Neural progenitor cell (in vitro differentiated cells): ENCODE results near the gene DISC1. TPM values are rescaled to one million over a fixed set of nuclear protein-coding genes. Genes with fewer than 3 reads are reported as not detected.
"Not testable (repeated sequence)": the region's sequence is repeated elsewhere in the genome, so short reads cannot be mapped to it uniquely, and the experiment has no call there.

Experiments
- DNase-seq: peaks from one replicate; pipeline ENCODE4 v3.0.0-alpha.2; 2016; ENCODE audit warnings: low spot score
- H2AFZ ChIP-seq: fragments of 200-600 bp; sonication (generic); replicated peaks from 2 replicates; pipeline ENCODE4 v1.6.1; 2016; ENCODE audit warnings: antibody characterized with exemption
- H3F3A ChIP-seq: fragments of 200-600 bp; sonication (generic); 2 replicates; pipeline ENCODE4 v1.6.1; 2016; ENCODE audit warnings: antibody characterized with exemption, low read depth
- H3K27ac ChIP-seq: fragments of 200-600 bp; sonication (generic); 2 replicates; pipeline ENCODE4 v1.5.1; 2016; ENCODE audit warnings: mild to moderate bottlenecking
- H3K27me3 ChIP-seq: fragments of 200-600 bp; sonication (generic); 2 replicates; pipeline ENCODE4 v1.6.1; 2016; ENCODE audit warnings: mild to moderate bottlenecking, moderate library complexity
- H3K36me3 ChIP-seq: fragments of 200-600 bp; sonication (generic); 2 replicates; pipeline ENCODE4 v1.5.1; 2016
- H3K4me1 ChIP-seq: fragments of 200-600 bp; sonication (generic); 2 replicates; pipeline ENCODE4 v1.6.1; 2016; ENCODE audit warnings: mixed run types
- H3K4me2 ChIP-seq: fragments of 200-600 bp; sonication (generic); 2 replicates; pipeline ENCODE4 v1.6.1; 2016
- H3K4me3 ChIP-seq: fragments of 200-600 bp; sonication (generic); 2 replicates; pipeline ENCODE4 v1.5.1; 2016
- H3K79me2 ChIP-seq: fragments of 200-600 bp; sonication (generic); 2 replicates; pipeline ENCODE4 v1.6.1; 2016; ENCODE audit warnings: low read depth
- H3K9ac ChIP-seq: fragments of 200-600 bp; sonication (generic); 2 replicates; pipeline ENCODE4 v1.6.1; 2016
- H3K9me3 ChIP-seq: fragments of 200-600 bp; sonication (generic); 2 replicates; pipeline ENCODE4 v1.5.1; 2016; ENCODE audit warnings: low read depth
- H4K20me1 ChIP-seq: fragments of 200-600 bp; sonication (generic); 2 replicates; pipeline ENCODE4 v1.6.1; 2016; ENCODE audit warnings: low read depth
- H3K27ac Mint-ChIP-seq: 3 replicates; pipeline ENCODE4 v1.8.0; 2021; ENCODE audit warnings: mixed read lengths
- H3K27me3 Mint-ChIP-seq: 2 replicates; pipeline ENCODE4 v1.8.0; 2022; ENCODE audit warnings: low read depth, mild to moderate bottlenecking, inconsistent platforms, moderate library complexity, mixed read lengths; ENCODE audit not compliant: insufficient read depth
- H3K36me3 Mint-ChIP-seq: 3 replicates; pipeline ENCODE4 v1.8.0; 2021; ENCODE audit warnings: mixed read lengths
- H3K4me1 Mint-ChIP-seq: 3 replicates; pipeline ENCODE4 v1.8.0; 2021; ENCODE audit warnings: mixed read lengths
- H3K4me3 Mint-ChIP-seq: 3 replicates; pipeline ENCODE4 v1.8.0; 2021; ENCODE audit warnings: mild to moderate bottlenecking, moderate library complexity, mixed read lengths
- H3K9me3 Mint-ChIP-seq: 3 replicates; pipeline ENCODE4 v1.8.0; 2020; ENCODE audit warnings: mixed read lengths
- EZH2 ChIP-seq: fragments of 200-600 bp; sonication (generic); IDR thresholded peaks from 2 replicates; pipeline ENCODE4 v1.6.1; 2017; ENCODE audit warnings: antibody characterized with exemption, mild to moderate bottlenecking, moderate library complexity
- EZH2phosphoT487 ChIP-seq: fragments of 200-600 bp; sonication (generic); IDR thresholded peaks from 2 replicates; pipeline ENCODE4 v1.6.1; 2017; ENCODE audit warnings: antibody characterized with exemption
- total RNA-seq: library from RNA; depleted of rRNA; stranded (reverse); fragments of >200 nt; gene quantifications from 2 replicates; pipeline ENCODE4 v1.2.3, GENCODE V29; 2015; ENCODE audit warnings: low replicate concordance
- TF ChIP-seq, protein P1 (sequence below): fragments of 200-600 bp; sonication (generic); IDR thresholded peaks from 2 replicates; pipeline ENCODE4 v1.5.1; 2017; ENCODE audit warnings: antibody characterized with exemption, mild to moderate bottlenecking

Gene DISC1
- total RNA-seq, 1 donor from 2014 or later: 1.8 TPM

DNA sequence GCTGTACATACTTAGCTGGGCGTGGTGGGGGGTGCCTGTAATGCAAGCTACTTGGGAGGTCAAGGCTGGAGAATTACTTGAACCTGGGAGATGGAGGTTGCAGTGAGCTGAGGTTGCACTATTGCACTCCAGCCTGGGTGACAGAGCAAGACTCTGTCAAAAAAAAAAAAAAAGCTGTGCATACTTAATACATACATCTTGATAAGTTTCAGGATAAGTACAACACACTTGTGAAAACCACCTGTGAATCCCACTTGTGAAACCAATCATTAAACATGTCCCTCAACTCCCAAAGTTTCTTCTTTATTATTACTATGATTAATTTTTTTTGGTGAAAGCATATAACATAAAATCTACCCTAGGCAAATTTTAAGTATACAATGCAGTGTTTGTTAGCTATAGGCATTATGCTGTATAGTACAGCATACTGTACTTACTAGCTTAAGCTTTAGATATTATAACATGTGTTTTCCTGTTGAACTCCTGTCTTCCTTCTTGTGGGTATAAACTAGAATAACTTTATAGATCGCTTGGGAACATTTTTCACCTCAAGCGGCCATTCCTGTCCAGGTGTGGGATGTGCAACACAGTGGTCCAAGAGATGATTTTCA is 41.4 kb downstream of the DISC1 start:
- no peaks in the 10 kb centered on the region for H4K20me1 ChIP-seq
- no peak for DNase-seq
- no peak overlapping the region for H3K9ac ChIP-seq
- no peaks in the 10 kb centered on the region for H3F3A ChIP-seq
- H2AFZ ChIP-seq: no peak overlapping the region
- no peak overlapping the region for H3K27ac ChIP-seq
- H3K4me2 ChIP-seq: no peak overlapping the region
- H3K9me3 ChIP-seq: peaks cover 3% of the 10 kb centered on the region
- no peak overlapping the region for H3K4me3 ChIP-seq
- H3K9me3 Mint-ChIP-seq: peaks cover 13% of the 10 kb centered on the region
- no peaks in the 10 kb centered on the region for H3K27me3 ChIP-seq
- no peak for TF ChIP-seq EZH2
- TF ChIP-seq EZH2phosphoT487: no peak
- TF ChIP-seq, protein P1, sequence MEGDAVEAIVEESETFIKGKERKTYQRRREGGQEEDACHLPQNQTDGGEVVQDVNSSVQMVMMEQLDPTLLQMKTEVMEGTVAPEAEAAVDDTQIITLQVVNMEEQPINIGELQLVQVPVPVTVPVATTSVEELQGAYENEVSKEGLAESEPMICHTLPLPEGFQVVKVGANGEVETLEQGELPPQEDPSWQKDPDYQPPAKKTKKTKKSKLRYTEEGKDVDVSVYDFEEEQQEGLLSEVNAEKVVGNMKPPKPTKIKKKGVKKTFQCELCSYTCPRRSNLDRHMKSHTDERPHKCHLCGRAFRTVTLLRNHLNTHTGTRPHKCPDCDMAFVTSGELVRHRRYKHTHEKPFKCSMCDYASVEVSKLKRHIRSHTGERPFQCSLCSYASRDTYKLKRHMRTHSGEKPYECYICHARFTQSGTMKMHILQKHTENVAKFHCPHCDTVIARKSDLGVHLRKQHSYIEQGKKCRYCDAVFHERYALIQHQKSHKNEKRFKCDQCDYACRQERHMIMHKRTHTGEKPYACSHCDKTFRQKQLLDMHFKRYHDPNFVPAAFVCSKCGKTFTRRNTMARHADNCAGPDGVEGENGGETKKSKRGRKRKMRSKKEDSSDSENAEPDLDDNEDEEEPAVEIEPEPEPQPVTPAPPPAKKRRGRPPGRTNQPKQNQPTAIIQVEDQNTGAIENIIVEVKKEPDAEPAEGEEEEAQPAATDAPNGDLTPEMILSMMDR: no peak
- H3K79me2 ChIP-seq: no peaks in the 10 kb centered on the region
- H3K4me1 Mint-ChIP-seq: peaks cover 10% of the 10 kb centered on the region
- H3K4me3 Mint-ChIP-seq: no peak overlapping the region
- peaks cover 4% of the 10 kb centered on the region for H3K4me1 ChIP-seq
- peaks cover 2% of the 10 kb centered on the region for H3K27me3 Mint-ChIP-seq
- no peaks in the 10 kb centered on the region for H3K36me3 Mint-ChIP-seq
- no peaks in the 10 kb centered on the region for H3K36me3 ChIP-seq
- no peak overlapping the region for H3K27ac Mint-ChIP-seq

DNA sequence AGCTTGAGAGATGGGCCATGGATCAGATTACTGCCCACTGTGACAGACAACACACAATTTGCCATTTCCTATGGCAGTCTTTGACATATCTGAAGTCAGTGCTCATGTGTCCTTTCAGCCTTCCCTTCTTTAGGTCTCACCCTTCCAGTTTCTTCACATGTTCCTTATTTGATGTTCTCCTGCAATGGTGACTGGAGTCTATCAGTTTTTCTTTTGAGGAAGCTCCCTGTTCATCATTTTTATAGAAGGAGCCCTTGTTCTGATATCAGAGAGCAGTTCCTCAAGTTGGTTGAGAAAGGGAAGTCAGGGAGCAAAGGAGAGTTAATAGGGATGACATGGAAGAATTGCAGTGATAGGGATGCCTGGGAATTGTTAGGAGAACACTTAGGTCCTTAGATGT is 42.2 kb downstream of the DISC1 start:
- no peaks in the 10 kb centered on the region for H4K20me1 ChIP-seq
- H3K4me1 ChIP-seq: peaks cover 4% of the 10 kb centered on the region
- H3K79me2 ChIP-seq: no peaks in the 10 kb centered on the region
- H3K4me3 ChIP-seq: no peak overlapping the region
- no peak for DNase-seq
- no peaks in the 10 kb centered on the region for H3K36me3 ChIP-seq
- peaks cover 3% of the 10 kb centered on the region for H3K9me3 ChIP-seq
- Mint-ChIP-seq H3K36me3 (no peaks in the 10 kb centered on the region), H3K27me3 (no peaks in the 10 kb centered on the region), H3K4me3 (no peak overlapping the region), H3K9me3 (peaks cover 13% of the 10 kb centered on the region), H3K27ac (no peak overlapping the region), H3K4me1 (peaks cover 10% of the 10 kb centered on the region)
- H2AFZ ChIP-seq: no peak overlapping the region
- no peak overlapping the region for H3K9ac ChIP-seq
- H3F3A ChIP-seq: no peaks in the 10 kb centered on the region
- H3K27ac ChIP-seq: no peak overlapping the region
- no peak for TF ChIP-seq EZH2
- TF ChIP-seq, protein P1: no peak
- TF ChIP-seq EZH2phosphoT487: no peak
- H3K4me2 ChIP-seq: no peak overlapping the region
- H3K27me3 ChIP-seq: no peaks in the 10 kb centered on the region

DNA sequence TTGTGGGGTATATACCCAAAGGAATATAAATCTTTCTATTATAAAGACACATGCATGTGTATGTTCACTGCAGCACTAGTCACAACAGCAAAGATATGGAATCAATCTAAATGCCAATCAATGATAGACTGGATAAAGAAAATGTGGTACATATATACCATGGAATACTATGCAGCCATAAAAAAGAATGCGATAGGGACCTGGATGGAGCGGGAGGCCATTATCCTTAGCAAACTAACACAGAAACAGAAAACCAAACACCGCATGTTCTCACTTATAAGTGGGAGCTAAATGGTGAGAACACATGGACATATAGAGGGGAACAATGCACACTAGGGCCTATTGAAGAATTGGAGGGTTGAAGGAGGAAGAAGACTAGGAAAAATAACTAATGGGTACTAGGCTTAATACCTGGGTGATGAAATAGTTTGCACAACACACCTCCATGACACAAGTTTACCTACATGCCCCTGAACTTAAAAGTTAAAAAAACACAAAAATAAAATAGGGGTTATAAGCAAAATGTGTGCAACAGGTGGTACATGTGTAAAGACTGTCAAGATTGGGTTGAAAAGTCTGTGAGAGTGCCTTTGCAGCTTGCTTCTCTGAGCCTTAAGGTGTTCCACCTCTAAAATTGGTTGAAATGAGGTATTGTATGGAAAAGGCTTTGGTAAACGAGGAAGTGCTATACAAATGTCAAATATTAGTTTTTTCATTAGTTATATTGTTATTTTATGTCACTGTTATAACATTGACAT is 43.5 kb downstream of the DISC1 start:
- not testable (repeated sequence) for H3K27ac Mint-ChIP-seq, H3K36me3 ChIP-seq, H3K27me3 ChIP-seq, H3K36me3 Mint-ChIP-seq, H3K9ac ChIP-seq, H2AFZ ChIP-seq, H3K79me2 ChIP-seq, H3K9me3 ChIP-seq, H3K4me3 ChIP-seq, H3F3A ChIP-seq, H3K4me1 Mint-ChIP-seq, H3K4me3 Mint-ChIP-seq, H3K4me2 ChIP-seq, H3K4me1 ChIP-seq, H3K27me3 Mint-ChIP-seq, H4K20me1 ChIP-seq, DNase-seq, H3K27ac ChIP-seq
- peaks cover 13% of the 10 kb centered on the region for H3K9me3 Mint-ChIP-seq

DNA sequence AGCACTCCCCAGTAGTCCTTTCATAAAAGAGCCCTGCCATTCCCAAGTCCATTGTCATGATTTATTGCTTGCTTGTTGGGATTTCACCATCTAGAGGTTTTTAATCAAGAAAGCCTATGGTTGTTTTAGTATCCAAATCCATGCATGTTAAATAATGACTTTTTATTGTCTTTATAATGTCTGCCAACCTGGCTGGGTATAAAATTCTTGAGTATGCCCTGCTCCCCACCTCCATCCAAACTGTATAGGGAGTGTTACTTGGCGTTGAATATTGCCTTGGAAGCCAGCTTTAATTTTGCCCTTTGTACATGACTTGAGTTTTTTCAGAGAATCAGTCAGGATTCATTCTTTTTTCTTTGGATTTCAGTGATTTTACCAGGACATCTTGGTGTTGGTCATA is 44.2 kb downstream of the DISC1 start:
- TF ChIP-seq, protein P1: no peak
- TF ChIP-seq EZH2 (no peak), EZH2phosphoT487 (no peak)
- no peaks in the 10 kb centered on the region for H3K36me3 Mint-ChIP-seq
- Histone ChIP-seq H2AFZ (no peak overlapping the region), H3K27ac (no peak overlapping the region), H3K36me3 (no peaks in the 10 kb centered on the region), H4K20me1 (no peaks in the 10 kb centered on the region), H3K79me2 (no peaks in the 10 kb centered on the region), H3F3A (no peaks in the 10 kb centered on the region), H3K4me3 (no peak overlapping the region), H3K4me1 (peaks cover 4% of the 10 kb centered on the region), H3K9me3 (peaks cover 3% of the 10 kb centered on the region), H3K4me2 (no peak overlapping the region), H3K9ac (no peak overlapping the region), H3K27me3 (no peaks in the 10 kb centered on the region)
- H3K4me1 Mint-ChIP-seq: peaks cover 10% of the 10 kb centered on the region
- H3K4me3 Mint-ChIP-seq: no peak overlapping the region
- no peak overlapping the region for H3K27ac Mint-ChIP-seq
- no peaks in the 10 kb centered on the region for H3K27me3 Mint-ChIP-seq
- no peak for DNase-seq
- H3K9me3 Mint-ChIP-seq: peaks cover 13% of the 10 kb centered on the region
